ENCODE results near the gene NUMA1. TPM values are rescaled to one million over a fixed set of nuclear protein-coding genes. Genes with fewer than 3 reads are reported as not detected.
A peak's percentile ranks its signal among the peaks of the same experiment; 100 is the strongest.

The NUMA1 gene, protein sequence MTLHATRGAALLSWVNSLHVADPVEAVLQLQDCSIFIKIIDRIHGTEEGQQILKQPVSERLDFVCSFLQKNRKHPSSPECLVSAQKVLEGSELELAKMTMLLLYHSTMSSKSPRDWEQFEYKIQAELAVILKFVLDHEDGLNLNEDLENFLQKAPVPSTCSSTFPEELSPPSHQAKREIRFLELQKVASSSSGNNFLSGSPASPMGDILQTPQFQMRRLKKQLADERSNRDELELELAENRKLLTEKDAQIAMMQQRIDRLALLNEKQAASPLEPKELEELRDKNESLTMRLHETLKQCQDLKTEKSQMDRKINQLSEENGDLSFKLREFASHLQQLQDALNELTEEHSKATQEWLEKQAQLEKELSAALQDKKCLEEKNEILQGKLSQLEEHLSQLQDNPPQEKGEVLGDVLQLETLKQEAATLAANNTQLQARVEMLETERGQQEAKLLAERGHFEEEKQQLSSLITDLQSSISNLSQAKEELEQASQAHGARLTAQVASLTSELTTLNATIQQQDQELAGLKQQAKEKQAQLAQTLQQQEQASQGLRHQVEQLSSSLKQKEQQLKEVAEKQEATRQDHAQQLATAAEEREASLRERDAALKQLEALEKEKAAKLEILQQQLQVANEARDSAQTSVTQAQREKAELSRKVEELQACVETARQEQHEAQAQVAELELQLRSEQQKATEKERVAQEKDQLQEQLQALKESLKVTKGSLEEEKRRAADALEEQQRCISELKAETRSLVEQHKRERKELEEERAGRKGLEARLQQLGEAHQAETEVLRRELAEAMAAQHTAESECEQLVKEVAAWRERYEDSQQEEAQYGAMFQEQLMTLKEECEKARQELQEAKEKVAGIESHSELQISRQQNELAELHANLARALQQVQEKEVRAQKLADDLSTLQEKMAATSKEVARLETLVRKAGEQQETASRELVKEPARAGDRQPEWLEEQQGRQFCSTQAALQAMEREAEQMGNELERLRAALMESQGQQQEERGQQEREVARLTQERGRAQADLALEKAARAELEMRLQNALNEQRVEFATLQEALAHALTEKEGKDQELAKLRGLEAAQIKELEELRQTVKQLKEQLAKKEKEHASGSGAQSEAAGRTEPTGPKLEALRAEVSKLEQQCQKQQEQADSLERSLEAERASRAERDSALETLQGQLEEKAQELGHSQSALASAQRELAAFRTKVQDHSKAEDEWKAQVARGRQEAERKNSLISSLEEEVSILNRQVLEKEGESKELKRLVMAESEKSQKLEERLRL (N-terminal part only)
- total RNA-seq (2014; rRNA removed; shearing (Covaris generic)) = 38.4 and 46.4 TPM in 2 replicates

DNA sequence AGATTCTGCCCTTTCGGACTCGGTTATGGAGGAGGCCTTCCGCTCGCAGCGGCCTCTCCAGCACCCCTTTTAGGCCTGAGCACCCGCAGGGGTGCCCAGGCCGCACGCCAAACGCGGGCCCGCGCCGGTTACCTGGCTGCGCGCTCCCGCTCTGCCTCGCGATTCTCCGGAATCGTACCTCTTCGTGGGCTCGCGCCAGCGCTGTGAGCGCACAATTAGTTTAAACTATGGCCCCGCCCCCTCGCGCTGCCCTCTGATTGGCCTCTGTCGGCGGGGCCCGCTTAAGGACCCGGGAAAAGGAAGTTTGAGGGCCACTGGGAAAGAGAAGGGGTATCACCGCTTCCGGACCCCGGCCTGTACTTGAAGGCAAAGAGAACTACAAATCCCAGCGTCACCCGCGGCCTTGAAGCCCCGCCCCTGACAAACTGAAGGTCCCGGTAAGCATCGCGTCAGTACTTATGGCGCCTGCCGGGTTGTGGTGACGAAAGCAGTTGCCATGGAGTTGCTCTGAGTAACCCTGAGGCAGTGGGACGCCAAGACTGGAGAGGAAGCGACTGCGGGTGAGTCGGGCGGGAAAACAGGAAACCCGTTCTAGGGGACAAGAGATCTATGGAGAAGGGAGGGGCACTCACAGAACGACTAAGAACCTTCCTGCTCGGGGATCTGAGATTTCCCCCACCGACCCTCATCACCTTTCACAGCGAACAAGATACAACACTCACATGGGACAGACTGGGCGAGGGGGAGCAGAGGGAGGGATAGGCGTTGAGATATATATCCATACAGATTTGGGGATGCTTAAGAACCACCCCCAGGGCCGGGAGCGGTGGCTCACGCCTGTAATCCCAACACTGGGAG lies at the start of gene NUMA1, which contains the start of gene LRRC51:
NUMA1 (minus strand) TSS at position 217 of the 858 bp plus-strand sequence. CDS start 44,599 bp downstream, outside the sequence.
LRRC51 (plus strand) TSS at position 525 of the 858 bp plus-strand sequence. CDS start 8,234 bp downstream, outside the sequence.
- no peaks in the 10 kb centered on the region for H3K36me3 ChIP-seq
- H3K4me3 ChIP-seq = peak within 1 kb of the TSS; percentile 60
- no peaks in the 10 kb centered on the region for H3K27me3 ChIP-seq (replicated peaks)
- peak; percentile 95 to 97 for DNase-seq (ENCODE audit: low read depth in 1 of 2, low spot score in 2 of 2)
- peak within 1 kb of the TSS; percentile 90 for H3K27ac ChIP-seq
- peaks cover 27% of the 10 kb centered on the region for H3K4me1 ChIP-seq (replicated peaks)
- H3K9me3 ChIP-seq (replicated peaks) = no peaks in the 10 kb centered on the region

DNA sequence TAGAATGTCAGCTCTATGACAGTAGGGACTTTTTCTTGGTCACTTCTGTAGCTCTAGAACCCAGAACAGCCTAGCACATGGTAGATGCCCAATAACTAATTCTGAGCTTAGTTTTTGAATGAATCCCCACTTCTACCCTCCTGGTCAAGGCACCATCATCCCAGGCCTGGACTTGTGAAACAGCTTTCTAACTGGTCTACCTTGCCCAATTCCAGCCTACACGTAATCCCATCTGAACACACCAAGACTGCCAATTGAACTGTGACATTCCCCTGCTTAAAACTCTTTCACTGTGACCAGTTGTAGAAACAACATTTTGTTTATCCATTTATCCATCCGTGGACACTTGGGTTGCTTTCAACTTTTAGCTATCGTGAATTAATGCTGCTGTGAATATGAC lies 49.0 kb upstream of the NUMA1 start:
- Histone ChIP-seq H3K4me1 (replicated peaks) (no peaks in the 10 kb centered on the region), H3K36me3 (no peaks in the 10 kb centered on the region), H3K9me3 (replicated peaks) (no peaks in the 10 kb centered on the region), H3K4me3 (no peak overlapping the region), H3K27me3 (replicated peaks) (no peaks in the 10 kb centered on the region), H3K27ac (no peak overlapping the region)
- no peak for DNase-seq (ENCODE audit: low read depth in 1 of 2, low spot score in 2 of 2)

DNA sequence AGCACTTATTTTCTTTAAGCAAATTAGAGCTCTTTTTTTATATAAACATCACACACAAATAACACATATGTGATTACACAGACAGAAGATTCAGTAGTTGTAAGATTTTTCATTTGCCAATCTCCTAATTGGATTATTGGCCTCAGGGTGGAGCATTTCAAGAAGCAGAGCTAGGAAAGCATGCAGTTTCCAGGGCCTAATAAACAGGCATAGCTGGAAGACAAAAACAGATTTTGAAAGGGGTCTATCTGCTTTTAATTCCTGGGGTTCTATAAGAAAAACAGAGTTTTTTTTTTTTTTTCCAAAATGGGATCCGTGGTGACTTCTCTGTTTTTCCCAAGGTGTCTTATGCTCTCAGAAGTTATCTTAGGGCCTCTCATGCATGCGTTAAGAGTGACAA lies 47.6 kb upstream of the NUMA1 start:
- H3K27ac ChIP-seq = no peak overlapping the region
- H3K9me3 ChIP-seq (replicated peaks) = no peaks in the 10 kb centered on the region
- DNase-seq (ENCODE audit: low read depth in 1 of 2, low spot score in 2 of 2) = no peak
- H3K36me3 ChIP-seq = no peaks in the 10 kb centered on the region
- no peak overlapping the region for H3K4me3 ChIP-seq
- H3K27me3 ChIP-seq (replicated peaks) = no peaks in the 10 kb centered on the region
- H3K4me1 ChIP-seq (replicated peaks) = no peaks in the 10 kb centered on the region

DNA sequence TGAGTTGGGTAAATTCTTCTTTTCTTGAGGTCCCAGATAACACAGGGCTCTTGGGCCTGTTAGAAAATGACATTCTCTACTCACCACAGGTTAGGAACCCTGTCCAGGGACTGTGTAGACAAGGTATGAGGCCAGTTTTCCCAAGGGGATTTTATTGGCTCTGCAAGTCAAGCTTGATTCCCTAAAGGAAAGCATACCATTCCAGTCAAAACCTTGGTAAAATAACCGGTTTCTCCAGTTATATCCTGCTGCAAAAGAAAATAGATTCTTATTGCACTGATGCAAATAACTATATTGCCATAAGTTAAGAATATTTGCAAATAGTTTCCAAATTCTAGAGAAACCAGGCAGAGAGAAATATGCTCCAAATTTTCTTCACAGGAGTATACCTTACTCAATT lies 45.6 kb upstream of the NUMA1 start:
- no peaks in the 10 kb centered on the region for H3K36me3 ChIP-seq
- no peaks in the 10 kb centered on the region for H3K4me1 ChIP-seq (replicated peaks)
- no peaks in the 10 kb centered on the region for H3K9me3 ChIP-seq (replicated peaks)
- no peak overlapping the region for H3K27ac ChIP-seq
- DNase-seq (ENCODE audit: low read depth in 1 of 2, low spot score in 2 of 2) = no peak
- no peaks in the 10 kb centered on the region for H3K27me3 ChIP-seq (replicated peaks)
- no peak overlapping the region for H3K4me3 ChIP-seq

DNA sequence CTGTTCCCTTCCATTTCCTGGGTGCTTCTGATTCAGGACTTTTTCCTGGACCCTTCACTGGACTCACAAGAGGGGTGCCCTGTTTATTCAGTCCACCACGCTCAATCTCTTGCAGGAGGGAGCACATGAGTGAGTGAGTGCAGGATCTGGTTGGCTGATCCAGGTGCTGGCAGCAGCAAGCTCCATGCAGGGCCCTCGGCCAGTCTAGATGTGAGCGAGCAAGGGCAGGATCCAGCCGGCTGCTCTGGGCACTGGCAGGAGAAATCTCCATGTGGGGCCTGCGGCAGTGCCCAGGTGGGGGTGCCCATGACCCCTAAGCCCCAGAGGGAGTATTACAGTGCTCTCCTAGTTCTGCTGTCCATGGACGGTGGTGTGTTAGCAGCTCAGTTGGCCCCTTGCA lies 43.7 kb upstream of the NUMA1 start:
- no peaks in the 10 kb centered on the region for H3K9me3 ChIP-seq (replicated peaks)
- H3K36me3 ChIP-seq = no peaks in the 10 kb centered on the region
- DNase-seq (ENCODE audit: low read depth in 1 of 2, low spot score in 2 of 2) = no peak
- no peaks in the 10 kb centered on the region for H3K27me3 ChIP-seq (replicated peaks)
- no peaks in the 10 kb centered on the region for H3K4me1 ChIP-seq (replicated peaks)
- no peak overlapping the region for H3K4me3 ChIP-seq
- no peak overlapping the region for H3K27ac ChIP-seq

DNA sequence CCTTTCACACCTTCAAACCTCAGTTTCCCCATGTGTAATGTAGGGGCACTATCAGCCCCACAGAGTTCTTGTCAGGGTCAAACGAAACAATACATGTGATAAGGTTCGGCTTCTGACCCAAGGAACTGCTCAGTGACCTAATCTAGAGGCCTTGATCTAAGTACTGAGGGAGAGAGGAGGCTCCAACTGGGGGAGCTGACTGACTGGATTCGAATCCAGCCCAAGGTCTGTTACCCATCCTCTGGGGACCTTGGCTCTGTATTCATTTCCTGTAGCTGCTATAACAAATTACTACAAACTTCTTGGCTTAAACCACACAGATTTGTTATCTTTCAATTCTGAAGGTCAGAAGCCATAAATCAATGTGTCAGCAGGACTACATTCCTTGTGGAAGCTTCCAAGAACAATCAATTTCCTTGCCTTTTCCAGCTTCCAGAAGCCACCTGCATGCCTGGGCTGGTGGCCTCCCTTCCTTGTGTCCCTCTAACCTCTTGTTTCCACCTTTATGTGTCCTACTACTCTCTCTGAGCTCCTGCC lies 42.8 kb upstream of the NUMA1 start:
- no peak for DNase-seq (ENCODE audit: low read depth in 1 of 2, low spot score in 2 of 2)
- no peaks in the 10 kb centered on the region for H3K4me1 ChIP-seq (replicated peaks)
- no peaks in the 10 kb centered on the region for H3K27me3 ChIP-seq (replicated peaks)
- H3K4me3 ChIP-seq = no peak overlapping the region
- no peaks in the 10 kb centered on the region for H3K9me3 ChIP-seq (replicated peaks)
- H3K36me3 ChIP-seq = no peaks in the 10 kb centered on the region
- no peak overlapping the region for H3K27ac ChIP-seq

DNA sequence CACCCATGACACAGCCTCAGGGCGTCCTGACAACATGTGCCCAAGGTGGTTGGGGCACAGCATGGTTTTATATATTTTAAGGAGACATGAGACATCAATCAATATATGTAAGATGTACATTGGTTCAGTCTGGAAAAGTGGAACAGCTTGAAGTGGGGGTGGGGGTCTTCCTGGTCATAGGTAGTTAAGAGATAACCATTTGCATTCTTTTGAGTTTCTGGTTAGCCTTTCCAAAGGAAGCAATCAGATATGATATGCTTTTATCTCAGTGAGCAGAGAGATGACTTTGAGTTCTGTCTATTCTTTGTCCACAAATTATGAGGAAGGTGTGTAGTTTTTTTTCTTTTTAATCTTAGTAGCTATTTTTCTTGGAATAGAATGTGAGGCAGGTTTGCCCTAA lies 42.3 kb upstream of the NUMA1 start:
- DNase-seq (ENCODE audit: low read depth in 1 of 2, low spot score in 2 of 2) = no peak
- Histone ChIP-seq H3K4me3 (no peak overlapping the region), H3K4me1 (replicated peaks) (no peaks in the 10 kb centered on the region), H3K36me3 (no peaks in the 10 kb centered on the region), H3K27me3 (replicated peaks) (no peaks in the 10 kb centered on the region), H3K27ac (no peak overlapping the region), H3K9me3 (replicated peaks) (no peaks in the 10 kb centered on the region)

DNA sequence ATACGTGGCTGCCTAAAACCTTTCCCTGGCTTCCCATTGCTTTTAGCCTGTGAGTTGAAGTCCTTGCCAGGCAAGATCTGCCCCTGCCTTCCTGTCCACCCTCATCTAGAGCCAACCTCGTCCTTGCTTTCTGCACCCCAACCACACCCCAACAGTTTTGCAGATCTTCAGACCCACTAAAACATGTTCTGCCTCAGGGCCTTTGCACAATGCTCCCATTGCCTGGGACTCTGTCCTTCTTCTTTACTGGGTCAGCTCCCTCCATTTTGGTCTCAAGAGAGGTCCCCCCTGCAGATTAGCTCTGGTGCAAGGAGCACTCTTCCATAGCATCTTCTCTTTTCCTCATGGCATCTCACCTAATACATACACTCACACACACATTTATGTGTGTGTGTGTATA lies 40.6 kb upstream of the NUMA1 start:
- no peak for DNase-seq (ENCODE audit: low read depth in 1 of 2, low spot score in 2 of 2)
- no peaks in the 10 kb centered on the region for H3K36me3 ChIP-seq
- H3K4me3 ChIP-seq = no peak overlapping the region
- H3K9me3 ChIP-seq (replicated peaks) = no peaks in the 10 kb centered on the region
- no peaks in the 10 kb centered on the region for H3K27me3 ChIP-seq (replicated peaks)
- no peaks in the 10 kb centered on the region for H3K4me1 ChIP-seq (replicated peaks)
- H3K27ac ChIP-seq = no peak overlapping the region

DNA sequence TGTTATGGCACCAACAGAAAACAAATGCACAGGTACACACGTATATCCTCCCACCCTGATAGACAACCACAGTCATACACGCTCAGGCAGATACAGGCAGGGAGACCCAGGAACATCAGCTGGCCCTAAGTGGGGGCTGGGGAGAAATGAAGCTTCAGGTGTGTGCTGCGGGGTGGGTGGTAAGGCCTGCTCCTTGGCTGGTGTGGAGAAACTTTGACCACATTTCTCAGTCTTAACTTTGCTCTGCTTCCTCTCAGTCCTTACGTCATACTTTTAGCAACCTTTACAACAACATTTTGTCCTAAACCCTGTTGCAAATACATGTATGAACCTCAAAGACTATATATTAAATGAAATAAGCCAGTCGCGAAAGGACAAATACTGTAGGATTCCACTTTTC lies 38.9 kb upstream of the NUMA1 start:
- no peaks in the 10 kb centered on the region for H3K27me3 ChIP-seq (replicated peaks)
- no peaks in the 10 kb centered on the region for H3K36me3 ChIP-seq
- no peak overlapping the region for H3K27ac ChIP-seq
- H3K4me3 ChIP-seq = no peak overlapping the region
- no peak for DNase-seq (ENCODE audit: low read depth in 1 of 2, low spot score in 2 of 2)
- no peaks in the 10 kb centered on the region for H3K9me3 ChIP-seq (replicated peaks)
- no peaks in the 10 kb centered on the region for H3K4me1 ChIP-seq (replicated peaks)

DNA sequence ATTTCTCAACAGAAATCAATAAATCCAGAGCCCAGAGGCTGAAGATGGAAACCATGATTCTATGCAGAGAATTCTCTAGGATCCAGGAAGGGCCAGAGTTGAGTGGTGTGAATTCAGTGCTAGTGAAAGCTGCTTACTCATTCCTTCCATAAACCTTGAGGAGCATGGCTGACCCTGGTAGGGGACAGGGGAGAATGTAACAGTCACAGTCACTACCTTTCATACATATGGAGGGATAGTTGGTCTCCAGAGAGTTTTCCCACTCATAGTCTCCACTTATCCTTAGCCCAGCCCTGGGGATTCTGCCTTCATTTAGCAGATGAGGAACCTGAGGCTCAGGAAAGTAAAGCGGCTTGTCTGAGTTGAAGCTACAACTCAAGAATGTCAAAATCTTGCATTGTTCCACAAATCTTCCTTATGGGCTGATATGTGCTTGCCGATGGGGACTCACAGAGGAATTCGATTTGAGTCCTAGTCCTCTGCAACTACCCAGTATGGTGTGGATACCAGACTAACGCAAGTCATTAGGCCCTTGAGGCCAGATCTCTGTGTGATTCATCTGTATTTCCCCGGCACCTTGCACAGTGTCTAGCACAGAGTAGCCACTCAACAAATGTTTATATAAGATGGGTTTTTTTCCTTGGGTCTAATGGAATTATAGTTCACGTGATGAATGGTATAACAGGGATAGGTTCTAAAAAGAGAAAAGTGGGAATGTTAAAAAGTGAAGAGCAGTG lies 35.8 kb upstream of the NUMA1 start:
- no peak overlapping the region for H3K27ac ChIP-seq
- no peaks in the 10 kb centered on the region for H3K36me3 ChIP-seq
- peaks cover 12% of the 10 kb centered on the region for H3K4me1 ChIP-seq (replicated peaks)
- no peak for DNase-seq (ENCODE audit: low read depth in 1 of 2, low spot score in 2 of 2)
- no peaks in the 10 kb centered on the region for H3K27me3 ChIP-seq (replicated peaks)
- H3K4me3 ChIP-seq = no peak overlapping the region
- no peaks in the 10 kb centered on the region for H3K9me3 ChIP-seq (replicated peaks)

DNA sequence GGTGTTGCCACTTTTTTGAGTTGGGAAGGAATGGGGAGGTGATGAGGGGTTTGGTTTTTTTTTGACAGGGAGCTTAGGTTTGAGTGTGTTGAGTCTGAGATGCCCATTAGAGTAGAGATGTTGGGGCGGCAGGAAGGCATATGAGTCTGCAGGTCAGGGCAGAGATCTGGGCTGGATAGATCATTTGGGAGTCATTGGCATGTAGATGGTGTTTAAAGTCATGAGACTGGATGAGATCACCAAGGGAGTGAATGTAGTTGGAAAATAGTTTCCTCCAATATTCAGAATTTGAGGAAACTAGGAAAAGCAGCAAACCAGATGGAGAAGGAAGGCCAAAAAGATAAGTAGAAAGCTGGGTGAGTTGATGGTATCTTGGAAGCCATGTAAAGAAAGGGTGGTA lies 34.2 kb upstream of the NUMA1 start:
- no peak overlapping the region for H3K4me3 ChIP-seq
- no peaks in the 10 kb centered on the region for H3K9me3 ChIP-seq (replicated peaks)
- H3K4me1 ChIP-seq (replicated peaks) = peaks cover 12% of the 10 kb centered on the region
- no peaks in the 10 kb centered on the region; the same call in 1 of the 2 replicates for H3K36me3 ChIP-seq
- no peak for DNase-seq (ENCODE audit: low read depth in 1 of 2, low spot score in 2 of 2)
- H3K27ac ChIP-seq = no peak overlapping the region
- no peaks in the 10 kb centered on the region for H3K27me3 ChIP-seq (replicated peaks)

Measured in SJSA1 (cell line).